ENCODE measurements around the gene ZMIZ1. TPM values are rescaled to one million over a fixed set of nuclear protein-coding genes. Genes with fewer than 3 reads are reported as not detected.

ZMIZ1 gene
- total RNA-seq, 4 donors from 2014 or later, result 18.7 to 188 (median 36.7) TPM

- H3K4me3 ChIP-seq, result no peak overlapping the region
- H3K4me1 ChIP-seq, result peaks cover 0 to 30% of the 10 kb centered on the region in 2 donors
- no peaks in the 10 kb centered on the region for H3K9me3 ChIP-seq
- DNase-seq, result no peak
- peak overlapping the region in 1 of 2 donors; percentile 2 for H3K27ac ChIP-seq
- intact Hi-C loops (cut with DNase I; ENCODE audit: low total_unique reads), result no loop called here
- H3K36me3 ChIP-seq, result no peaks in the 10 kb centered on the region
- TF ChIP-seq CTCF (IDR thresholded peaks at IDR 0.05) (no peak), POLR2A (IDR thresholded peaks at IDR 0.05) (no peak)
- no peaks in the 10 kb centered on the region for H3K27me3 ChIP-seq
Measured at GRCh38 chr10:79269969-79270368, 201.2 kb downstream of the ZMIZ1 start.

GRCh38 chr10:79270466-79271246 lies 201.9 kb downstream of the ZMIZ1 start:
- TF ChIP-seq CTCF (IDR thresholded peaks at IDR 0.05) (no peak), POLR2A (IDR thresholded peaks at IDR 0.05) (no peak)
- Histone ChIP-seq H3K4me3 (no peak overlapping the region), H3K27me3 (no peaks in the 10 kb centered on the region), H3K4me1 (peaks cover 0 to 30% of the 10 kb centered on the region in 2 donors), H3K9me3 (no peaks in the 10 kb centered on the region), H3K27ac (no peak overlapping the region), H3K36me3 (no peaks in the 10 kb centered on the region)
- no peak for DNase-seq
- intact Hi-C loops (cut with DNase I; ENCODE audit: low total_unique reads), result no loop called here

GRCh38 chr10:79272353-79272752 lies 203.6 kb downstream of the ZMIZ1 start:
- H3K4me1 ChIP-seq, result peaks cover 0 to 20% of the 10 kb centered on the region in 2 donors
- H3K4me3 ChIP-seq, result no peak overlapping the region
- intact Hi-C loops (cut with DNase I; ENCODE audit: low total_unique reads), result no loop called here
- no peaks in the 10 kb centered on the region for H3K36me3 ChIP-seq
- H3K9me3 ChIP-seq, result no peaks in the 10 kb centered on the region
- peak overlapping the region in 1 of 2 donors; percentile 68 for H3K27ac ChIP-seq
- no peaks in the 10 kb centered on the region for H3K27me3 ChIP-seq
- TF ChIP-seq POLR2A (IDR thresholded peaks at IDR 0.05), result no peak
- TF ChIP-seq CTCF (IDR thresholded peaks at IDR 0.05), result no peak
- DNase-seq, result no peak

GRCh38 chr10:79273604-79274003 lies 204.8 kb downstream of the ZMIZ1 start:
- Histone ChIP-seq H3K9me3 (no peaks in the 10 kb centered on the region), H3K4me1 (peaks cover 0 to 20% of the 10 kb centered on the region in 2 donors), H3K27me3 (no peaks in the 10 kb centered on the region), H3K27ac (peak overlapping the region; percentile 58 to 68), H3K36me3 (no peaks in the 10 kb centered on the region), H3K4me3 (no peak overlapping the region)
- intact Hi-C loops (cut with DNase I; ENCODE audit: low total_unique reads), result no loop called here
- peak; percentile 55 to 67 for DNase-seq
- TF ChIP-seq POLR2A (IDR thresholded peaks at IDR 0.05) (no peak), CTCF (IDR thresholded peaks at IDR 0.05) (peak in 1 of 4 experiments; percentile 7)

GRCh38 chr10:79274279-79275104 lies 205.7 kb downstream of the ZMIZ1 start:
- Histone ChIP-seq H3K4me1 (peaks cover 0 to 20% of the 10 kb centered on the region in 2 donors), H3K9me3 (no peaks in the 10 kb centered on the region), H3K27ac (peak overlapping the region; percentile 58 to 68), H3K36me3 (no peaks in the 10 kb centered on the region), H3K4me3 (no peak overlapping the region), H3K27me3 (no peaks in the 10 kb centered on the region)
- TF ChIP-seq POLR2A (IDR thresholded peaks at IDR 0.05) (no peak), CTCF (IDR thresholded peaks at IDR 0.05) (no peak)
- intact Hi-C loops (cut with DNase I; ENCODE audit: low total_unique reads), result no loop called here
- peak; percentile 71 to 75 for DNase-seq
